Measurements from ENCODE around the gene SHISA9.

DNA sequence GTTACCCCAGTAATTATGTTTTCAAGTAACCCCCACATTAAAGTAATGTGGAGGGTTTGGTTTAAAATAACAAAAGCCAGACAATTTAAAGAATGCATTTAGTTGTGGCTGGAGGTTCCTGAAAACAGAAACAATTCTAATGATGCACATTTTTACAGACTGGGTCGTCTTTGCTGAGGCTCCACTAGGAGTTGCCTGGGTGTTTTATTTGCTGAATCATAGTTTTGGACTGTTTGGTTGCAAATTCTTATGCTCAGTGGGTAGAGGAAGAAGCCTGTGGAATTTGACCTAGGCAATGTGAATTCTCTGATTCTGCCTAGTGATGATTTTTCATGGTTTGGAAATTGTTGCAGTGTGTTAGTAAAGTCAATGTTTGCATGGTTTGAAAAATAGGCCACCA lies 16.3 kb downstream of the SHISA9 start:
- TF ChIP-seq, protein P1, sequence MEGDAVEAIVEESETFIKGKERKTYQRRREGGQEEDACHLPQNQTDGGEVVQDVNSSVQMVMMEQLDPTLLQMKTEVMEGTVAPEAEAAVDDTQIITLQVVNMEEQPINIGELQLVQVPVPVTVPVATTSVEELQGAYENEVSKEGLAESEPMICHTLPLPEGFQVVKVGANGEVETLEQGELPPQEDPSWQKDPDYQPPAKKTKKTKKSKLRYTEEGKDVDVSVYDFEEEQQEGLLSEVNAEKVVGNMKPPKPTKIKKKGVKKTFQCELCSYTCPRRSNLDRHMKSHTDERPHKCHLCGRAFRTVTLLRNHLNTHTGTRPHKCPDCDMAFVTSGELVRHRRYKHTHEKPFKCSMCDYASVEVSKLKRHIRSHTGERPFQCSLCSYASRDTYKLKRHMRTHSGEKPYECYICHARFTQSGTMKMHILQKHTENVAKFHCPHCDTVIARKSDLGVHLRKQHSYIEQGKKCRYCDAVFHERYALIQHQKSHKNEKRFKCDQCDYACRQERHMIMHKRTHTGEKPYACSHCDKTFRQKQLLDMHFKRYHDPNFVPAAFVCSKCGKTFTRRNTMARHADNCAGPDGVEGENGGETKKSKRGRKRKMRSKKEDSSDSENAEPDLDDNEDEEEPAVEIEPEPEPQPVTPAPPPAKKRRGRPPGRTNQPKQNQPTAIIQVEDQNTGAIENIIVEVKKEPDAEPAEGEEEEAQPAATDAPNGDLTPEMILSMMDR (IDR thresholded peaks at IDR 0.05; ENCODE audit: insufficient read depth, low read length) = no peak
- TF ChIP-seq POLR2AphosphoS5 (IDR thresholded peaks at IDR 0.05; ENCODE audit: low read depth) (no peak), GABPA (IDR thresholded peaks at IDR 0.05; ENCODE audit: low read depth) (no peak), REST (IDR thresholded peaks at IDR 0.05; ENCODE audit: insufficient replicate concordance, low read depth) (no peak), SPI1 (IDR thresholded peaks at IDR 0.05; ENCODE audit: borderline replicate concordance, low read depth) (no peak)

Data from HL-60 (cell line).